ENCODE data around the gene PKNOX2.

Gene PKNOX2

GRCh38 chr11:125267548-125267947 lies 103.0 kb downstream of the PKNOX2 start:
- DNase-seq = no peak

GRCh38 chr11:125268611-125269010 lies 104.1 kb downstream of the PKNOX2 start:
- no peak for DNase-seq

- no peak for DNase-seq
Measured at GRCh38 chr11:125270106-125270505, 105.6 kb downstream of the PKNOX2 start.

- DNase-seq = no peak
Measured at GRCh38 chr11:125270711-125271110, 106.2 kb downstream of the PKNOX2 start.

GRCh38 chr11:125271483-125272091 lies 107.0 kb downstream of the PKNOX2 start:
- DNase-seq = no peak

- no peak for DNase-seq
Measured at GRCh38 chr11:125272092-125272491, 107.5 kb downstream of the PKNOX2 start.

- DNase-seq = no peak
Measured at GRCh38 chr11:125272821-125273220, 108.3 kb downstream of the PKNOX2 start.

- no peak for DNase-seq
Measured at GRCh38 chr11:125273519-125274000, 109.0 kb downstream of the PKNOX2 start.

- no peak for DNase-seq
Measured at GRCh38 chr11:125274309-125274708, 109.8 kb downstream of the PKNOX2 start.

GRCh38 chr11:125274774-125275173 lies 110.2 kb downstream of the PKNOX2 start:
- no peak for DNase-seq

GRCh38 chr11:125275905-125276618 lies 111.5 kb downstream of the PKNOX2 start:
- DNase-seq = no peak

GRCh38 chr11:125276619-125276976 lies 112.0 kb downstream of the PKNOX2 start:
- no peak for DNase-seq

GRCh38 chr11:125279676-125280418 lies 115.3 kb downstream of the PKNOX2 start:
- no peak for DNase-seq

- no peak for DNase-seq
Measured at GRCh38 chr11:125280646-125281045, 116.1 kb downstream of the PKNOX2 start.

- no peak for DNase-seq
Measured at GRCh38 chr11:125281831-125282595, 117.5 kb downstream of the PKNOX2 start.

GRCh38 chr11:125282596-125282914 lies 118.0 kb downstream of the PKNOX2 start:
- no peak for DNase-seq

- no peak for DNase-seq
Measured at GRCh38 chr11:125284245-125284850, 119.8 kb downstream of the PKNOX2 start.

- no peak for DNase-seq
Measured at GRCh38 chr11:125285844-125286243, 121.3 kb downstream of the PKNOX2 start.

- no peak for DNase-seq
Measured at GRCh38 chr11:125286486-125286885, 121.9 kb downstream of the PKNOX2 start.

GRCh38 chr11:125287491-125288210 lies 123.1 kb downstream of the PKNOX2 start:
- no peak for DNase-seq

- DNase-seq = no peak
Measured at GRCh38 chr11:125289419-125290098, 125.0 kb downstream of the PKNOX2 start.

GRCh38 chr11:125290263-125290662 lies 125.7 kb downstream of the PKNOX2 start:
- no peak for DNase-seq

Measured in NCI-H1436 (cell line).